A673 (cell line): ENCODE data around the gene ETS2.

Source experiments
- EZH2 ChIP-seq: fragments of 200-600 bp; sonication (generic); IDR thresholded peaks from 2 replicates; pipeline ENCODE4 v1.6.1; 2017; ENCODE audit warnings: borderline replicate concordance, low read depth, mild to moderate bottlenecking, mixed read lengths, antibody characterized with exemption, low read length; ENCODE audit not compliant: poor library complexity, severe bottlenecking
- TF ChIP-seq, protein P1 (sequence below): fragments of 300-800, 200-600 bp; sonication (generic); conservative IDR thresholded peaks from 2 replicates; pipeline ENCODE4 v1.5.1; 2017; ENCODE audit warnings: low read depth, mild to moderate bottlenecking, antibody characterized with exemption, low read length, moderate library complexity, mixed read lengths

DNA sequence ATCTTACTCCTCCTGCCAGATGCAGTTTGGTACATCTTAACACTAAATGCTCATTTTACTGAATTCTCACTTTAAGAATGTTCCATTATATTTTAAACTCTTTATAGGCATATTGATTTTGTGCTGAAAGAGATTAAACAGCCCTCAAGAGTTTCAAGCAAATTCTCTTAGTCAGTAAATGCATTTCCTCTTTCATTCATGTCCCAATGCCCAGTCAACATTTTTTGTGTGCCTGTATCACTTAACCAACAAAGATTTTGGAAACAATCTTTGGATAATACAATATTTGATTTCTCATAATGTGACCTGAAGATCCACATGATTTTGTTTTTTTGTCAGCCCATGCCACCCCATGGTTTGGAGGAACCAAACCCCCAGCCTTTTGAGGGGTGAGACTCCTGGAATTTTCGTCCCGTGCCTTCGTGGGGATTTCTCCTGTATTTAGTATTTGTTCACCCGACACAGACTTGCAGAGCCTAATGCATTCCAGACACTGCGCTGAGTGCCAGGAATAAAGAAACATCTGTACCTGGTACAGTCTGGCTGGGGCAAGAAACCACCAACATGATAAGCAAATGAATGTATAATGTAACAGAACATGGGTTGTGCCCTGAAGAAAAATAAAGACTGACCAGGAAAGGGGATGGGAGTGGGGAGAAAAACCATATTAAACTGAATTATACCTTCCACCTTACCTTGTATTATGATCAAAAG lies 47.1 kb upstream of the ETS2 start:
- TF ChIP-seq, protein P1, sequence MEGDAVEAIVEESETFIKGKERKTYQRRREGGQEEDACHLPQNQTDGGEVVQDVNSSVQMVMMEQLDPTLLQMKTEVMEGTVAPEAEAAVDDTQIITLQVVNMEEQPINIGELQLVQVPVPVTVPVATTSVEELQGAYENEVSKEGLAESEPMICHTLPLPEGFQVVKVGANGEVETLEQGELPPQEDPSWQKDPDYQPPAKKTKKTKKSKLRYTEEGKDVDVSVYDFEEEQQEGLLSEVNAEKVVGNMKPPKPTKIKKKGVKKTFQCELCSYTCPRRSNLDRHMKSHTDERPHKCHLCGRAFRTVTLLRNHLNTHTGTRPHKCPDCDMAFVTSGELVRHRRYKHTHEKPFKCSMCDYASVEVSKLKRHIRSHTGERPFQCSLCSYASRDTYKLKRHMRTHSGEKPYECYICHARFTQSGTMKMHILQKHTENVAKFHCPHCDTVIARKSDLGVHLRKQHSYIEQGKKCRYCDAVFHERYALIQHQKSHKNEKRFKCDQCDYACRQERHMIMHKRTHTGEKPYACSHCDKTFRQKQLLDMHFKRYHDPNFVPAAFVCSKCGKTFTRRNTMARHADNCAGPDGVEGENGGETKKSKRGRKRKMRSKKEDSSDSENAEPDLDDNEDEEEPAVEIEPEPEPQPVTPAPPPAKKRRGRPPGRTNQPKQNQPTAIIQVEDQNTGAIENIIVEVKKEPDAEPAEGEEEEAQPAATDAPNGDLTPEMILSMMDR, result no peak
- TF ChIP-seq EZH2, result no peak
